ENCODE results near the gene BCL2. TPM values are rescaled to one million over a fixed set of nuclear protein-coding genes. Genes with fewer than 3 reads are reported as not detected.

BCL2 gene
- total RNA-seq, 1 donor from 2014 or later: 2.4 TPM

GRCh38 chr18:63216516-63217311, 102.9 kb downstream of the BCL2 start:
- FAIRE-seq: no peak
- H3K36me3 ChIP-seq (ENCODE audit: control insufficient read depth, insufficient read depth, low read length): no peaks in the 10 kb centered on the region
- DNase-seq (ENCODE audit: low read depth): peak; percentile 17
- TF ChIP-seq CTCF (IDR thresholded peaks at IDR 0.05; ENCODE audit: insufficient read depth, low read length, severe bottlenecking): no peak
- H3K4me3 ChIP-seq (ENCODE audit: low read depth, low read length): no peak overlapping the region
- H3K27me3 ChIP-seq (ENCODE audit: control insufficient read depth, insufficient read depth, low read length): no peaks in the 10 kb centered on the region

- DNase-seq (ENCODE audit: low read depth): no peak
- no peak for TF ChIP-seq CTCF (IDR thresholded peaks at IDR 0.05; ENCODE audit: insufficient read depth, low read length, severe bottlenecking)
- peak; percentile 60 for FAIRE-seq
- Histone ChIP-seq H3K4me3 (ENCODE audit: low read depth, low read length) (no peak overlapping the region), H3K36me3 (ENCODE audit: control insufficient read depth, insufficient read depth, low read length) (no peaks in the 10 kb centered on the region), H3K27me3 (ENCODE audit: control insufficient read depth, insufficient read depth, low read length) (no peaks in the 10 kb centered on the region)
Measured at GRCh38 chr18:63213936-63214671, 105.5 kb downstream of the BCL2 start.

- no peaks in the 10 kb centered on the region for H3K36me3 ChIP-seq (ENCODE audit: control insufficient read depth, insufficient read depth, low read length)
- no peak for FAIRE-seq
Measured at GRCh38 chr18:63213331-63213900, 106.2 kb downstream of the BCL2 start.

GRCh38 chr18:63210521-63210920, 109.0 kb downstream of the BCL2 start:
- H3K27me3 ChIP-seq (ENCODE audit: control insufficient read depth, insufficient read depth, low read length): no peaks in the 10 kb centered on the region
- no peaks in the 10 kb centered on the region for H3K36me3 ChIP-seq (ENCODE audit: control insufficient read depth, insufficient read depth, low read length)
- H3K4me3 ChIP-seq (ENCODE audit: low read depth, low read length): no peak overlapping the region
- no peak for DNase-seq (ENCODE audit: low read depth)
- TF ChIP-seq CTCF (IDR thresholded peaks at IDR 0.05; ENCODE audit: insufficient read depth, low read length, severe bottlenecking): no peak
- FAIRE-seq: no peak

More at GRCh38 chr18:63213331-63213900, 106.2 kb downstream of the BCL2 start:
- no peak overlapping the region for H3K4me3 ChIP-seq (ENCODE audit: low read depth, low read length)
- H3K27me3 ChIP-seq (ENCODE audit: control insufficient read depth, insufficient read depth, low read length): no peaks in the 10 kb centered on the region
- no peak for TF ChIP-seq CTCF (IDR thresholded peaks at IDR 0.05; ENCODE audit: insufficient read depth, low read length, severe bottlenecking)
- no peak for DNase-seq (ENCODE audit: low read depth)

- Histone ChIP-seq H3K4me3 (ENCODE audit: low read depth, low read length) (no peak overlapping the region), H3K27me3 (ENCODE audit: control insufficient read depth, insufficient read depth, low read length) (no peaks in the 10 kb centered on the region), H3K36me3 (ENCODE audit: control insufficient read depth, insufficient read depth, low read length) (no peaks in the 10 kb centered on the region)
- FAIRE-seq: no peak
- no peak for DNase-seq (ENCODE audit: low read depth)
- TF ChIP-seq CTCF (IDR thresholded peaks at IDR 0.05; ENCODE audit: insufficient read depth, low read length, severe bottlenecking): no peak
Measured at GRCh38 chr18:63208676-63209075, 110.9 kb downstream of the BCL2 start.

All from bronchial epithelial cell (primary cell).